HPDE6-E6E7 (cell line): ENCODE measurements around the gene NBEA.
"Not testable (repeated sequence)": the region's sequence is repeated elsewhere in the genome, so short reads cannot be mapped to it uniquely, and the experiment has no call there.

Experiments
- DNase-seq: peaks from one replicate; pipeline ENCODE4 v3.0.0; 2011; ENCODE audit warnings: missing footprints; ENCODE audit errors: extremely low spot score

The NBEA gene

DNA sequence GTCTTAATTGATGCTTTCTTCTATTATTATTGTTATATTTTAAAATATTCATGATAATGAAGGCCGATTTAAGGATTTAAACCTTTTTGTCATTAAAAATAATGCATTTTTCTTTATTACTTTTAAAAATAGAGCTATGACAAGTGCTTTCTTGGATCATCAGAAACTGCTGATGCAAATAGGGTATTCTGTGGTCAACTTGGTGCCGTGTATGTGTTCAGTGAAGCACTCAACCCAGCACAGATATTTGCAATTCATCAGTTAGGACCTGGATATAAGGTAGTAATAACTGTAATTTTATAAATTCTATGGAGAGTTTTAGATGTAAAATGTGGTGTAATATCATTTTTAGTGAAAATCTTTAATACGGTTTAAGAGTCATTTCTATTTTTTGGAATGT, 116.5 kb downstream of the NBEA start:
- not testable (repeated sequence) for DNase-seq

DNA sequence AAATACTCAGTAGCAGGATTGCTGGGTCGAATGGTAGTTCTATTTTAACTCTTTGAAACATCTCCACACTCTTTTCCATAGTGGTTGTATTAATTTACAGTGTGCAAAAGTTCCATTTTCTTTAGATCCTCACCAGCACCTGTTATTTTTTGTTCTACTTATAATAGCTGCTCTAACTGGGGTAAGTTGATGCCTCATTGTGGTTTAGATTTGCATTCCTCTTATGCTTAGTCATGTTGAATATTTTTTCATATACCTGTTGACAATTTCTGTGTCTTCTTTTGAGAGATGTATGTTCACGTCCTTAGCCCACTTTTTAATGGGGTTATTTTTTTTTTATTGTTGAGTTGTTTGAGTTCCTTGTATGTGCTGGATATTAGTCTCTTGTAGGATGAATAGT, 144.6 kb downstream of the NBEA start:
- DNase-seq: peak; percentile 0

DNA sequence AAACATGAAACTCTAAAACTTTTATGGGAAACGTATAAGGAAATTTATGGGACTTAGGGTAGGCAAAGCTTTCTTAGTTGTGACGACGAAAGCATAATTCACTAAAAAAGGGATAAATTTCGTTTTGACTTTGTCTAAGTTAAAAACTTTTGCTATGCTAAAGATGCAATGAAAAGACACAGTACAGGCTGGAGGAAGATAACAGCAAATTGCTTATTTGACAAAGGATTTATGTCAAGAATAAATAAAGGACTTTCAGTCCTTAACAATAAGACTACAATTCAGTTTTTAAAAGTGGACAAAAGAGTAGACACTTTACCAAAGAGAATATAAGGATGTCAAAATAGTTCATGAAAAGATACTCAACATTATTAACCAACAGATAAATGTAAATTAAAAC, 150.2 kb downstream of the NBEA start:
- no peak for DNase-seq

DNA sequence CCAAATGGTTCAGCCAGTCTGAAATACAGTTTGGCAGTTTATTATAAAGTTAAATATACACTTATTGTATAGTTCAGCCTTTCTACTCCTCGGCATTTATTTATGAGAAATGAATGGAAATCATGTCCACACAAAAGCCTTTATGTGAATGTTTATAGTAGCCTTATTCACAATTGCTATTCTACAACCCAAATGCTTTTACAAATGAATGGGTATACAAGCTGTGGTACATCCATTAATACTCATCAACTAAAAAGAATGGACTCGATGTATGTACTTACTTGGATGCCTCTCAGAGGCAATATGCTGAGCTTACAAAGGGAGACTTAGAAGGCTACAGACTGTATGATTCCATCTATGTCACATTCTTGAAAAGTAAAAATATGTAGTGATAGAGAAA, 150.7 kb downstream of the NBEA start:
- no peak for DNase-seq

DNA sequence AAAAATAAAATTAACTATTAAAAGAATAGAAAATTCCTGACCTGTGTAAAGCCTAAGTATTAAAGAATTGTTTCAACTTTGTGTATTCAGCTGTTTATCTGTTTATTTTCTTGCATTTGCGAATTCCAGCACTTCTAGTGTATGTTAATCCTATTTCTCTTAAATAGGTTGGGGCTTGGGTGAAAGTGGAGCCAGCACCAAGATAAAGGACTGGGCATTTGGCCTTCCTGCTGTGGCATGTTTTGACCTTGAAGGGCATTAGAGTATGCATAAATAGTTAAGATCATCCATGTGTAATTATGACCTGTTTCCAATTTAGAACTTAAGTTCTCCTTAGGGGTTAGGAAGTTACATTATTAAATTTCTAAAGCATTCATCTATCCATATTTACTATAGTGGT, 151.3 kb downstream of the NBEA start:
- DNase-seq: no peak

DNA sequence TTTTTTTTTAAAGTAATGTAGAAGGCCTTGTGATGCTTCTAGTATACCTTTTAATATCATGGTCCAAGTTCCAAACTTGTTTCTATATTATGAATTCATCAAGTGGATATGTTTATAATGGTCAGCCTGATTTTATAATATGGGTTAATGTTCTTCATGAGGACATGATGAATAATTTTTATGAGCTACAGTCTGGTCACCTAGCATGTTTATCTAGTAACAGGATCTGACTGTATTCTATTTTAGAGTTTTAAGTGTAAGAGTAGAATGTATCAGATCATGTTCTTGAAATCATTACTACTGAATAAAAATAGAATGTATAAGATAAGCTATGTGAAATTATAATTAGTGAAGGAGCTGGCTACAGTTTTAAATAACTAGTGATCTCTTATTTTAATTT, 164.7 kb downstream of the NBEA start:
- not testable (repeated sequence) for DNase-seq

DNA sequence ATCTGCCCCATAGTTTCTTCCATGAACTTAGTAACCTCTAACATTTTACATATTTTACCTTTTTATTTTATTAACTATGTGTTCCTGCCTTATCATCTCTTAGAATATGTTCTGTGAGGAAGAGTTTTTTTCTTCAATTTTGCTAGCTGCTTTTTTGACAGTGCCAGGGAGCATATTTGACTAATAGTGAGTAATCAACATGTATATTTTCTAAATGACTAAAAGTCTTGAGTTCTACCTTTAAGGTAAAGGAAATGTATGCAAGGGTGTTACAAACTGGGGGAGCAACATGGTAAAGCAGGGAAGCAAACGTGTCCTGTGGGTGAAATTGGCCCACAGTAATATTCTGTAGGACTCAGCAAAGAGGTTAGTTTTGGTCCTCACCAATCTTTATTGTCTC, 165.5 kb downstream of the NBEA start:
- no peak for DNase-seq

DNA sequence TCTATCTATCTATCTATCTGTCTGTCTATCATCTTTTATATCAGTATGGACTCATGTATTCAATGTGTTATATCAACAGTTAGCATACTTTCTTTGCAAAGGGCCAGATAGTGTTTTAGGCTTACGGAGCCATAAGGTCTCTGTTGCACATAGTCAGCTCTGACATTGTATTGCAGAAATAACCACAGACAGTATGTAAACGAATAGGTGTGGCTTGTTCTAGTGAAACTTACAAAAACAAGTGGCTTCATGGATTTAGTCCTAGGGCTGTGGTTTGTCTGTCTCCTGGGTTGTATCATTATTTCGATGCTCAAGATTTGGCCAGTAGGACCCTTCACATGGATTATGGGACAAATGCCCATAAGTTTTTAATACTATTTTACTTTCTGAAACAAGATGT, 171.5 kb downstream of the NBEA start:
- DNase-seq: not testable (repeated sequence)

DNA sequence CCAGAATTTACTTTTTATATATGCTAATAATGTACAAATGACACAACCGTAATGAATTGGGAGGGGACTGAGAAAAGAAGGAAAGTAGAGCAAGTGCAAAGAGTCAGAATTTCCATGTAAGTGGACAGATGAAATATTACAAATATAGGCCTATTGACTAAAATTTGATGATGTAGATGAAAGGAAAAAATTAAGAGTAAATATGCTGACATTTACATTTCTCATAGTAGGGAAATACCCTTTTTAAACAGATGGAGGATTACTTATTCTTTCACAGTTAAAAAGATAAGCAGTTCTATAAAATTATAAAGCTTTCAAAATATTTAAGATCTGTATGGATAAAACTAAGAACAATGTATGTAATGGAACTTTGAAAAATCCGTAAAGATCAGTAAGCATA, 185.4 kb downstream of the NBEA start:
- no peak for DNase-seq

DNA sequence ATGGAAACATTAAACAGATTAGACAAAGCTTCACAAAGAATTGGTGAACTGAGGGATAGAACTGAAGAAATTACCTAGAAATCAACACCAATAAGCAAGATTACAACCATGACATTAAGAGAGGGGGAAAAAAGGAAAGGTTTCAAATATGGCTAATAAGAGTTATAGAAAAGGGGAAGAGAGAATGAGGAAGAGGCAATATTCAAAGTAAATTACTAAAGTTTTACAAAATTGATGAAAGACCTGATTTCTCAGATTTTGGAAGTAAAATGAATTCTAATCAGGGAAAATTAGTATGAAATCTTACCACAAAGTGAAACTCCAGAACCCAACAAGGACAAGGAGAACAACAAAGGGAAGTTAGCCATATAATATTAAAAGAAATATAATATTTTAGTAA, 187.4 kb downstream of the NBEA start:
- no peak for DNase-seq

DNA sequence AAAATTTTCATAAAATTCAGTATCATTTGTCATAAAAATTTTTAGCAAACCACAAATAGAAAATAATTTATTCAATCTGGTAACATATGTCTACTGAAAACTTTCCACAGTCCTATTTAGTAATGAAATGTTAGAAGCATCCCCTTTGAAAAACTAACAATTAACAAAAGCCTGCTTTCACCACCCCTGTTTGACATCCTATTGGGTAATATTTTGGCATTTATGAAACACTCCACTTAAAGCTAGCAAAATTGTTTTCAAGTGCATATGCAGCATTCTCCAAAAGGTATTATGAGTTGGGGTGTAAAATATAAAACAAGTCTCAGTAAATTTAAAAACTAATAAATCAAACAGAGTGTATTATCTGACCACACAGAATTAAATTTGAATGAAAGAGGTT, 189.4 kb downstream of the NBEA start:
- DNase-seq: no peak

DNA sequence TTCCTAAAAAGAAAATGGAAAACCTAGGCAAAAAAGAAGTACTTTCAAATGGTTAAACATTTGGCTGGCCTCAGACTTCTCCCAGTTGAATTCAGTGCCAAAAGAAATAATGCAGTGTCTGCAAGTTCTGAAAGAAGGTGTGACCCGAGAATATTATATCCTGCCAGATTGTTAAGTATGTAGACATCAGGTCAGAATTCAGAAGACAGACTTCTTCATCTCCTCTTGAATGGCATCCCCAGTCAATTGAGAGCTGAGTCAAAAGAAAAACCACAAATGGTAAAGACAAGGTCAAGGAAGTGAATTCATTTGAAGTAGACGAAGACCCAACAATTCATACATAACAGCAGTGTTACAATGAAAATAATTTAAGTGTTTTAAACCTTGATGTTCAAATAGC, 194.5 kb downstream of the NBEA start:
- DNase-seq: no peak

DNA sequence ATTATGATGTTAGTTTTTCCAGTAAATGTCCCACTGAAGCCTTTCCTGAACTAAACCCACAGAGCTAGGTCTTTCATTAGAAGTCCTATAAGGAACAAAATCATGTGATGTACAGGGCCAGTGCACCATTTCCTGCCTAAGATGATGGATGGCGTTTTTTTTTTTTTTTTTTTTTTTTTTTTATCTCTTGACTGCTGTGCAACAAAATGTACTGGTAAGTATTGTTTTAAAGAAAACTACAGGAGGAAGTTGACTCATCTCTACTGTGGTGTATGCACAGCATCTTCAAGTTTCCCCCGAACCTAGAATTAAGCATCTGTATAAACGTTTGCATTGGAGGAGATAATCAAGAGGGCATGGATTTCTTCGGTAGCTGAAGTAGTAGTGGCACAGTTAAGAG, 197.5 kb downstream of the NBEA start:
- no peak for DNase-seq

DNA sequence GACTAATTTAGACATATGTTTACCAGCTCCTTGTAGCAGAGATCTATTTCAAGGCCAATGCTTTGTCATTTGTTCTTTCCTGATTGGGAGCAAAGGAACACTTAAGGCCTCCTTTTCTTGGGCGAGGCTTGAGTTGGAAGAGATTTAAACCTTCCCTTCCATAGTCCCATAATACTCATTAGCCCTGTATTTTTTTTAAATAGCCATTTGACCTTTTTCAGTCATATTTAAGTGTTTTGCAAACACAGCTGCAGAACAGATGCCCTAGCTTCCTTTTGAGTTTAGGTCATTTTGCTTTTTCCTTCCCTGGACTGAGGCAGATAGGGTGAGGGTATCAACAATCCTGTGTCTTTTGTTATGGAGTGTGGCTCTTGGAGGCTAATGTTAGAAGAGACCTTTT, 198.3 kb downstream of the NBEA start:
- DNase-seq: no peak

DNA sequence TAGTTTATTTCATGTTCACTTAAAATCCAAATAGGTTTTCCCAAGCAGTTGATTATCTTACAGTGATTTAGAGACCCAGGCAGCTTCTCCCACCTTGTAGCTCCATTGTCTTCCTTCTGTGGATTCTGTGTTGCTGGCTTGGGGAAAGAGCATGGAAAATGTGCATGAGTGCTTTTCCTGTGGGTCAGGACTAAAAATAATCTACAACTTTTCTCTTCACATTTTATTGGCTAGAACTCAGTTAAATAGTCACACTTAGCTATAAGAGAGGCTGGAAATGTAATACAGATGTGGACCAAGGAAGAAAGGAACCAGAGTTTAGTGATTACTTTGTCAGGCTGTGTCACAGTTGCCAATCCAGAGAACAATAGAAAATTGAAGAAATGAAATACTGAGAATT, 198.8 kb downstream of the NBEA start:
- DNase-seq: no peak

DNA sequence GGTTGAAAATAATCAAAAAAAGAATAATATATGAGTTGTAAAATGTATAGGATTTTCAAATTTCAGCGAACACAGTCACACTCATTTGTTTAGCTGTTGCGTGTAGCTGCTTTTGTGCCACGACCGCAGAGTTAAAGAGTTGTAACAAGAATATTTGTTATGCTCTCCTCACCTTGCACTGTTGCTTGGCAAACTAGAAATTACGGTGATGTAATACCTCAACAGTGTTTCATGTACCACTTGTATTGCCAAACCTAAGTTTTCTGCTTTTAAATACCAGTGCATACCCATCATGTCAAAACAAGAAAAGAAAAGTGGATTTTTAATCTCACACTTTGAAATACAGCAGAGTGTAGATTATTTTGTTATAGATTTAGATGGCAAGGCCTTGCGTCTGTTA, 201.1 kb downstream of the NBEA start:
- no peak for DNase-seq

DNA sequence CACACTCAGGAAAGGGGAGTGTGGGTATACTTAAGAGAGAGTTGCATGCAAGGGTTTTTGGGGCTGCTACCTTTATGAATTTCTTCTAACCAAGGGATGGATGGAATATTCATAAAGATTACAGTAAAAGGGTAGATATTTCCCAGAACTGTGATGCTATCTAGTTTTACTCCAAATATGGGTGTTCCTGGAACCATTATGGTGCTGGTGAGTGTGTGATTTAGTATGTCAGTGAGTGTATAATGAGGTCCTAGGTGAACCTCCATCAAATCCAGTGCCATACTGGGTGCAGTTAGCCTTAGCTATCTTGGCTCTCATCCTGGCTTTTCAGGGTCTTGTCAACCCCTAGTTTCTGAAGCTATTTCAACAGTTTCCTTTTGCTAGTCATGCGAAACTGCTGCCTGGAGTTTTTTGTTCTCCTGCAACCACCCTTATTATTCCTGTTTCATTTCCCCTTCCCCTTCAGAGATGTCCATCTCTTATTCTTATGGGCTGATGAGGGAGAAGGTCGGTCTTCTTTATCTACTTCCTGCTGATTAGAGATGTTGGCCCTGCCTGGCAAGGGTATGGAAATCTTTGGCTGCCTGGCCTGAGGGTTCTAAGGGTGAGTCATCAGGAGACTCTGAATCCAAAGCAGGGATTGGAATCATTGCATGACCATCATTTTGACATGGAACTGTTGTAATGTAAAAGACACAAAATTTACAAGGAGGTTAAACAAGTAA, 202.3 kb downstream of the NBEA start:
- no peak for DNase-seq

DNA sequence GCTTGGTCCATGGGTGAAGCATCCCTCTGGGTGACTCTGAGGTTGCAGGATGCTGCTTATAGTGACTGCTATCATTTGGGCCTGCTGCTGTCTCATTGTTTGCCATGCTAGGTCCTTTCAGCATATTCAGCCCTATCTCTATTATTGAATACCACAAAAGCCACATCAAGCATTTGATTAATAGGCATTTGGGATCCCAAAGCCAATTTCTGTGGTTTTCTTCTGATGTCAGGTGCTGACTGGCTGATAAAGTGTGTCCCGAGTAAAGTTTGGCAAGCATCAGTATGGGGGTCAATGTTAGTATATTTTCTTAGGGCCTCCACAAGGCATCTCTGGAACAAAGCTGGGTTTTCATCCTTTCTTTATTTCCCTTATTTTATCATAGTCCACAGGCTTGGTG, 204.6 kb downstream of the NBEA start:
- no peak for DNase-seq

DNA sequence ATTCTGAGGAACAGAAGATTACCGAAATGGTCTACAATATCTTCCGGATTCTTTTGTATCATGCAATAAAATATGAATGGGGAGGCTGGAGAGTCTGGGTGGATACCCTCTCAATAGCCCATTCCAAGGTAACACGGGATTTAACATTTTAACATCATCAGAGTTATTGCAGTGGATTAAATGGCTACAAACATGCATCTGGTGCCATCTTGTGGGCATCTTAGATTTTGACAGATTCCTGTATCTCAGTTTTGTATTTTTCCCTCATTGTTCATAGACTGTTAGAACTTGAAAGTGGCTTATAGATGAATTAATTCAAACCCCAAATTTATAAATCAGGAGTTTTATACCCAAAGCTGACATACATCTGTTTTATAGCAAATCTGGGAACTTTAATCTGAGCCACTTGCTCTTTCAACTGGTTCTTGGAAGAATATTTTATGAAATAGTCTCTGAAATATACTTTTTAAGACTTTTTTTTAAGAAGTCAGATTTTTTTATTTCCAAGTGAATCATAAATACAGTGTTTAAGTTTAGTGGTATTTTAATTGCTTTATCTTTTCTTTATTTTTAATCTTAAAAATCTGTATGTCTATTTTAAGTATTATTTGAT, 215.2 kb downstream of the NBEA start:
- no peak for DNase-seq

DNA sequence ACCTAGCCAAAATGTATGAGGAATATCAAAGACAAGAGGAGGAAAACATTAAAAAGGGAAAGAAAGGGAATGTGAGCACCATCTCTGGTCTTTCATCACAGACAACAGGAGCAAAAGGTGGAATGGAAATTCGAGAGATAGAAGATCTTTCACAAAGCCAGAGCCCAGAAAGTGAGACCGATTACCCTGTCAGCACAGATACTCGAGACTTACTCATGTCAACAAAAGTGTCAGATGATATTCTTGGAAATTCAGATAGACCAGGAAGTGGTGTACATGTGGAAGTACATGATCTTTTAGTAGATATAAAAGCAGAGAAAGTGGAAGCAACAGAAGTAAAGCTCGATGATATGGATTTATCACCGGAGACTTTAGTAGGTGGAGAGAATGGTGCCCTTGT, 217.0 kb downstream of the NBEA start:
- DNase-seq: no peak

DNA sequence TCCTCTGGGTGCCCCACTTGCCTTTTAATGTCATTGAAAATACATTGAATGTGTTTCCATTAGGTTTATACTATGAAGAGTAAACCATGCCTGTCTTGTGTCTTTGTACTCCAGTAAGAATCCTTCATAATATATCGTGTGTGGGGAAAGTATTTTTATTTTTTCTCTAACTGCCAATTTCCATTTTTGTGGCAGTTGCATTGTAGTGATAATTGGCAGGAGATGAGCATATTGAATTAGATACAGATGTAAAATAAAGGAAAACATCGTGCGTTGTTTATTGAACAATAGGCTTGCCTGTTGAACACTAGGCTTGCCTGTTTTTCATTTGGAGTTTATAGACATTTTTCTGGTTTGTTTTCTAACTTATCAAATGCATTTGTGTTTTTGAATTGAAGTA, 218.8 kb downstream of the NBEA start:
- DNase-seq: no peak

DNA sequence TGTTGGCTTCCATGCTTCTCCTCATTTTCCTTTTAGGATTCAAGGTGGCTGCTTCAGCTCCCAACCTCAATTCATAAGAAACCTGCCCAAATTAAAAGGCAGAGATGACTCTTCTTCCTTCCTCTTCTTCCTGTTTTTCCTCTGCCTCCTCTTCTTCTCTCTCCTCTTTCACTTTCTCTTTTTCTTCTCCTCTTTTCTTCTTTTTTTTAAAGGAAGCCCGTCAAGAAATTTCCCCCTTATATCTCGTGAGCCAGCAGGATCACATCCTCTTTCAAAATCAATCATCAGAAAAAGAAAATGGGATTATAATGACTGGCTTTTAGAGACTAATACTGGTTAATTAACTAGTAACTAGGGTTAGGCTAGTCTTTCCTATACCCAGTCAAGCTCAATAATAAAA, 220.3 kb downstream of the NBEA start:
- DNase-seq: no peak

DNA sequence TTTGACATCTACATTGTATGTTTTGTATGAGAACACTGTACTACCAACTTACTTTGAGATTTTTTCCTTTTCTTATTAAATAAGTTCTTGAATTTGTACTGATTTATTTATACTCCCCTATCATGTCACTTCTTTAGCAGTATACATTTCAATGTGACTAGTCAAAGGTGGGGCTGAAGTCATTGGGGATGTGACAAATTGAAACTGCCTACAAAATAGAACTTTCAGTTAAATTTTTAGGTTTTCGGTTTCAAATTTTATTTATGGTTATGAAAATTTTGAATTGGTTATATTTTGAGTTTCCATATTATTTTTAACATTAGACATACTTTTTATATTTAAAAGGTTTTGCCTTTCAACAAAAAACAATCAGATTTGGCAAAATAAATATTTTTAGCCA, 221.6 kb downstream of the NBEA start:
- no peak for DNase-seq

DNA sequence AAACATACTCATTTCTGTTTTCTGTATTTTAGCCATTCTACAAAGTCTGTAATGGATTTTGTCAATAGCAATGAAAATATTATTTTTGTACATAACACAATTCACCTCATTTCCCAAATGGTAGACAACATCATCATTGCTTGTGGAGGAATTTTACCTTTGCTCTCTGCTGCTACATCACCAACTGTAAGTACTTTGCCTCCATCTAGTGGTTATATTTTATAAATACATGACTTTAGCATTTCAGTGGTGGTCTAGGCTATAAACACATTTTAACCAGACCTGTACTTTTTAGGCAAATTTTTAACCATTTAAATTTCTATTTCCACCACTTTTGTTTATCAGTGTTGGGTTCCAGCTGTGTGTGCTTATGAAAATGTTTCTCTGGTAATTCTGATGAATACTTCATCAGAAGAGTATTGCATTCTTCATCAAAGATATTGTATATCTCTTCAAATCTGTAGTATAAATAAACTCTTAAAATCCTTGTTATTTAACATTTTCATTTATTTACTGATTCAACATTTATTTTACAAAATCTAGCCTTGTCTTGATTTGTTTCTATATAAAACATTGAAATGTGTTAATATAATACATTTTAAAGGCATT, 222.4 kb downstream of the NBEA start:
- DNase-seq: peak; percentile 1
